ENCODE measurements around the gene KIRREL3. TPM values are rescaled to one million over a fixed set of nuclear protein-coding genes. Genes with fewer than 3 reads are reported as not detected.
A peak's percentile ranks its signal among the peaks of the same experiment; 100 is the strongest.

KIRREL3 gene
- polyA plus RNA-seq, 1 of the 3 experiments (the other 2 are of a cell fraction), result 3.7 TPM

DNA sequence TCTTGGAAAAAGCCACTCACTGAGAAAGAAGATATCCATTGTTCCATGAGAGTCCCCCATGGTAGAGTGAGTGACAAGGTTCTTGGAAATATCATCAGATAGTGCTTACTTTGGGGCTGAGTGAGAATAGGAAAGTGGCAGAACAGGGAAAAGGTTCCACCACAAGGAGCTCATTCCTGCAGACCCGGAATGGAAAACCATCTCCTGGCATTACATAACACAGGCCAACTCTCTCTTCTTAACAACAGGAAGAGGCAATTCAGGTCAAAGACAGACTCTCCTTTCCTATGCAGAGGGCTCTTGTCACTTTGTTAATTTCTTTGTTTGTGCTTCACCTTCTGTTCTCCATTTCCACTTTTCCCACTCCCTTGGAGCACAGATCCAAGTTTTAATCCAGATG lies 259.7 kb downstream of the KIRREL3 start:
- Histone ChIP-seq H3K27me3 (ENCODE audit: insufficient read depth) (no peaks in the 10 kb centered on the region), H3K79me2 (ENCODE audit: insufficient read depth) (no peaks in the 10 kb centered on the region), H3K4me3 (ENCODE audit: low read depth in 2 of 2, low read length in 1 of 2) (no peak overlapping the region), H3K9me2 (no peaks in the 10 kb centered on the region), H3F3A (replicated peaks; ENCODE audit: insufficient read depth) (no peaks in the 10 kb centered on the region), H2AFZ (ENCODE audit: low read depth) (no peak overlapping the region), H4K20me1 (ENCODE audit: insufficient read depth) (no peaks in the 10 kb centered on the region), H3K9me3 (no peaks in the 10 kb centered on the region), H3K27ac (ENCODE audit: low read depth in 2 of 2, low read length in 1 of 2) (no peak overlapping the region), H3K4me2 (no peak overlapping the region), H3K4me1 (ENCODE audit: control insufficient read depth in 1 of 2, insufficient read depth in 2 of 2, low read depth in 1 of 2, low read length in 1 of 2) (no peaks in the 10 kb centered on the region), H3K9ac (no peak overlapping the region), H3K36me3 (replicated peaks in 1 of 2; ENCODE audit: control insufficient read depth in 1 of 2, insufficient read depth in 2 of 2, low read length in 1 of 2) (no peaks in the 10 kb centered on the region)
- WGBS (ENCODE audit: low lambda C conversion rate), result 80% methylated on average over 1 of the region's 1 CpG
- TF ChIP-seq, protein P1, sequence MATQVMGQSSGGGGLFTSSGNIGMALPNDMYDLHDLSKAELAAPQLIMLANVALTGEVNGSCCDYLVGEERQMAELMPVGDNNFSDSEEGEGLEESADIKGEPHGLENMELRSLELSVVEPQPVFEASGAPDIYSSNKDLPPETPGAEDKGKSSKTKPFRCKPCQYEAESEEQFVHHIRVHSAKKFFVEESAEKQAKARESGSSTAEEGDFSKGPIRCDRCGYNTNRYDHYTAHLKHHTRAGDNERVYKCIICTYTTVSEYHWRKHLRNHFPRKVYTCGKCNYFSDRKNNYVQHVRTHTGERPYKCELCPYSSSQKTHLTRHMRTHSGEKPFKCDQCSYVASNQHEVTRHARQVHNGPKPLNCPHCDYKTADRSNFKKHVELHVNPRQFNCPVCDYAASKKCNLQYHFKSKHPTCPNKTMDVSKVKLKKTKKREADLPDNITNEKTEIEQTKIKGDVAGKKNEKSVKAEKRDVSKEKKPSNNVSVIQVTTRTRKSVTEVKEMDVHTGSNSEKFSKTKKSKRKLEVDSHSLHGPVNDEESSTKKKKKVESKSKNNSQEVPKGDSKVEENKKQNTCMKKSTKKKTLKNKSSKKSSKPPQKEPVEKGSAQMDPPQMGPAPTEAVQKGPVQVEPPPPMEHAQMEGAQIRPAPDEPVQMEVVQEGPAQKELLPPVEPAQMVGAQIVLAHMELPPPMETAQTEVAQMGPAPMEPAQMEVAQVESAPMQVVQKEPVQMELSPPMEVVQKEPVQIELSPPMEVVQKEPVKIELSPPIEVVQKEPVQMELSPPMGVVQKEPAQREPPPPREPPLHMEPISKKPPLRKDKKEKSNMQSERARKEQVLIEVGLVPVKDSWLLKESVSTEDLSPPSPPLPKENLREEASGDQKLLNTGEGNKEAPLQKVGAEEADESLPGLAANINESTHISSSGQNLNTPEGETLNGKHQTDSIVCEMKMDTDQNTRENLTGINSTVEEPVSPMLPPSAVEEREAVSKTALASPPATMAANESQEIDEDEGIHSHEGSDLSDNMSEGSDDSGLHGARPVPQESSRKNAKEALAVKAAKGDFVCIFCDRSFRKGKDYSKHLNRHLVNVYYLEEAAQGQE (IDR thresholded peaks at IDR 0.05; ENCODE audit: low read depth, low read length), result no peak
- TF ChIP-seq ELF1 (IDR thresholded peaks at IDR 0.05) (no peak), MEF2A (IDR thresholded peaks at IDR 0.05; ENCODE audit: borderline replicate concordance, low read depth) (no peak), RXRA (IDR thresholded peaks at IDR 0.05; ENCODE audit: borderline replicate concordance, low read depth) (no peak), YY1 (IDR thresholded peaks at IDR 0.05; ENCODE audit: low read depth) (no peak), SMC3 (IDR thresholded peaks at IDR 0.05; ENCODE audit: low read depth, low read length) (no peak), FOSL2 (IDR thresholded peaks at IDR 0.05; ENCODE audit: borderline replicate concordance, low read depth) (no peak), GABPA (IDR thresholded peaks at IDR 0.05; ENCODE audit: low read depth) (no peak)
- ChIA-PET POLR2A (no interaction called here), CTCF (interaction anchor here (1.3 kb wide), 1 partner anchor 11 kb away, joined by 3 read pairs; no protein-coding TSS in a partner anchor)
- DNase-seq, result no peak

DNA sequence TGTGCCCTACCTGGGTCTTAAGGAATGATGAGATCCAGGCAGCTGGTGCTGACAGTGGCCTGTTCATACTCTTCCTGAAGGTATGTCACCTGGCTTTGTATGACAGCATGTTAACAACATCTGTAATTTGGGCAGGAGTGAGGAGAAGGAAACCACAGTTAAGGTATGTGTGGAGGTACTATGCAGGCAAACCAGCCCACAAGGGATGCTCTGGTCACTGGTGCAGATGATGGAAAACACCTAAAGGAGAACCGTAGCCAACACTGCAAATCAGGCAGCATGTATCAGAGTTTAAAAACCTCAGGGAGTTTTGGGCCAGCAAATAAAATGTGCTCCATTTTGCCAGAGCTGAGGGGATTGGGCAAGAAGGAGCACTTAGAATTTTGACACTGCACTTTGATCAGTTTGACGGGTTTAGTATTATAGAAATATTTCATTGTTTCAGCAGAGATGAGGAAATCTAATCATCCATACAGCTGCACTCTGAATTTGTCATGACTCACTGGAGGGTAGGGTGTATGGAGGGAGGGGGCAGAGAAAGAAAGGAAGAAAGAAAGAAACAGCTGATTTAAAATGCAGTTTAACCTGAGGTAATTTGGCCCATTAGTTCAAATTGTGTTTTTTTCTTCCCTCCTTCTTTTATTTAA lies 260.9 kb downstream of the KIRREL3 start:
- no peaks in the 10 kb centered on the region for H3K36me3 ChIP-seq (replicated peaks in 1 of 2; ENCODE audit: control insufficient read depth in 1 of 2, insufficient read depth in 2 of 2, low read length in 1 of 2)
- no peaks in the 10 kb centered on the region for H3K79me2 ChIP-seq (ENCODE audit: insufficient read depth)
- H3F3A ChIP-seq (replicated peaks; ENCODE audit: insufficient read depth), result no peaks in the 10 kb centered on the region
- CTCF ChIA-PET, result no interaction called here
- H3K4me2 ChIP-seq, result no peak overlapping the region
- H3K4me3 ChIP-seq (ENCODE audit: low read depth in 2 of 2, low read length in 1 of 2), result no peak overlapping the region
- no peak for DNase-seq
- H3K9me3 ChIP-seq, result no peaks in the 10 kb centered on the region
- WGBS (ENCODE audit: low lambda C conversion rate), result 80% methylated on average over 2 of the region's 2 CpGs
- no peaks in the 10 kb centered on the region for H3K27me3 ChIP-seq (ENCODE audit: insufficient read depth)
- no peak overlapping the region for H2AFZ ChIP-seq (ENCODE audit: low read depth)
- no peaks in the 10 kb centered on the region for H4K20me1 ChIP-seq (ENCODE audit: insufficient read depth)
- H3K9me2 ChIP-seq, result no peaks in the 10 kb centered on the region
- POLR2A ChIA-PET, result interaction anchor here (0.6 kb wide), 1 partner anchor 107 kb away, joined by 3 read pairs; no protein-coding TSS in a partner anchor
- no peak overlapping the region for H3K27ac ChIP-seq (ENCODE audit: low read depth in 2 of 2, low read length in 1 of 2)
- TF ChIP-seq, protein P2, sequence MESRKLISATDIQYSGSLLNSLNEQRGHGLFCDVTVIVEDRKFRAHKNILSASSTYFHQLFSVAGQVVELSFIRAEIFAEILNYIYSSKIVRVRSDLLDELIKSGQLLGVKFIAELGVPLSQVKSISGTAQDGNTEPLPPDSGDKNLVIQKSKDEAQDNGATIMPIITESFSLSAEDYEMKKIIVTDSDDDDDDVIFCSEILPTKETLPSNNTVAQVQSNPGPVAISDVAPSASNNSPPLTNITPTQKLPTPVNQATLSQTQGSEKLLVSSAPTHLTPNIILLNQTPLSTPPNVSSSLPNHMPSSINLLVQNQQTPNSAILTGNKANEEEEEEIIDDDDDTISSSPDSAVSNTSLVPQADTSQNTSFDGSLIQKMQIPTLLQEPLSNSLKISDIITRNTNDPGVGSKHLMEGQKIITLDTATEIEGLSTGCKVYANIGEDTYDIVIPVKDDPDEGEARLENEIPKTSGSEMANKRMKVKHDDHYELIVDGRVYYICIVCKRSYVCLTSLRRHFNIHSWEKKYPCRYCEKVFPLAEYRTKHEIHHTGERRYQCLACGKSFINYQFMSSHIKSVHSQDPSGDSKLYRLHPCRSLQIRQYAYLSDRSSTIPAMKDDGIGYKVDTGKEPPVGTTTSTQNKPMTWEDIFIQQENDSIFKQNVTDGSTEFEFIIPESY (IDR thresholded peaks at IDR 0.05; ENCODE audit: borderline replicate concordance, low read depth), result no peak
- TF ChIP-seq JUND (IDR thresholded peaks at IDR 0.05) (0 out of 2 replicates have a peak, but pooled peaks have one; percentile 12), FOSL2 (IDR thresholded peaks at IDR 0.05; ENCODE audit: borderline replicate concordance, low read depth) (peak; percentile 25; the same call in 1 of the 2 replicates)
- H3K9ac ChIP-seq, result no peak overlapping the region
- no peaks in the 10 kb centered on the region for H3K4me1 ChIP-seq (ENCODE audit: control insufficient read depth in 1 of 2, insufficient read depth in 2 of 2, low read depth in 1 of 2, low read length in 1 of 2)

Measured in SK-N-SH (cell line).